KOPT-K1 (cell line): ENCODE results near the gene CADPS.

Source experiments
- H3K27ac ChIP-seq: fragments of 200-600 bp; sonication (generic); 2 replicates; pipeline ENCODE4 v1.5.1; 2016; ENCODE audit warnings: antibody characterized with exemption, mild to moderate bottlenecking, low read depth, low read length; ENCODE audit not compliant: poor library complexity, severe bottlenecking
- H3K36me3 ChIP-seq: fragments of 200-600 bp; sonication (generic); 2 replicates; pipeline ENCODE4 v1.5.1; 2017; ENCODE audit warnings: antibody characterized with exemption, mild to moderate bottlenecking, low read length, moderate library complexity; ENCODE audit not compliant: insufficient read depth
- H3K9me3 ChIP-seq: fragments of 200-600 bp; sonication (generic); 2 replicates; pipeline ENCODE4 v1.5.1; 2017; ENCODE audit warnings: antibody characterized with exemption, low read length, mild to moderate bottlenecking; ENCODE audit not compliant: insufficient read depth, poor library complexity, severe bottlenecking

CADPS gene

GRCh38 chr3:62647711-62648110 is 227.5 kb downstream of the CADPS start:
- Histone ChIP-seq H3K9me3 (no peaks in the 10 kb centered on the region), H3K27ac (no peak overlapping the region), H3K36me3 (no peaks in the 10 kb centered on the region)

DNA sequence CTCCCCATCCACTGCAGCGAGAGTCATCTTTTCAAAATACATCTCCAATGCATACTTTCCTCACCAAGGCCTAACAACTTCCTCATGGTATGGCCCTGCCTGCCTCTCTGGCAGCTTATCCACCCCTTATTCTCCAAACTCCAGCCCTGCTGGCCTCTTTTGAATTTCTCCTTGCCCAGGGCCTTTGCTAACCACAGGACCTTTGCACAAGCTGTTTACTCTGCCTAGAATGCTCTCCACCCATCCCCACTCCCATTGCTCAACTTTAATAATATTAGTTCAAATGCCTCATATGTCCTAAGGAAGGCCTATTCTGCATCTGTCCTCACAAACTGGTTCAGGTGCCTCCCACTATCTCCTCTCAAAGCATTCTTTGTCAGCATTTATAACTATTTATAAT is 230.7 kb downstream of the CADPS start:
- no peaks in the 10 kb centered on the region for H3K36me3 ChIP-seq
- H3K27ac ChIP-seq = no peak overlapping the region
- H3K9me3 ChIP-seq = no peaks in the 10 kb centered on the region

DNA sequence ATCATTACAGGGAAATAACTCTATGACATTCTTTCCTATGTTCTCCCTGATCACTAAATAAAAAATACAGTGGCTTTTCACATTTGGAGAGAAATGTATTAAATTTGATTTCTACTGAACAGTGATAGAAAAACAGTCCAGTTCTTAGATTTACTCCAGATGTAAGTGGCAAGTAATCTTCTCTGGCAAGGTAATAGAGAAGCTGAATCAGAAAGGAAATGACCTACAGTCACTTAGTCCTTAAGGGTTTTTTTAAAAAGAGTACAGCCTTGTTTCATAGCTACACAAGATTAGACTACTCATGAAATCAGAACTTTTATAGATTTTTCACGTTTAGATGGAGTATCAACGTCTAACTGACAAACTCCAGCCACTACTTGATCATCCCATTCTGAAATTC is 236.9 kb downstream of the CADPS start:
- Histone ChIP-seq H3K9me3 (no peaks in the 10 kb centered on the region), H3K27ac (no peak overlapping the region)

DNA sequence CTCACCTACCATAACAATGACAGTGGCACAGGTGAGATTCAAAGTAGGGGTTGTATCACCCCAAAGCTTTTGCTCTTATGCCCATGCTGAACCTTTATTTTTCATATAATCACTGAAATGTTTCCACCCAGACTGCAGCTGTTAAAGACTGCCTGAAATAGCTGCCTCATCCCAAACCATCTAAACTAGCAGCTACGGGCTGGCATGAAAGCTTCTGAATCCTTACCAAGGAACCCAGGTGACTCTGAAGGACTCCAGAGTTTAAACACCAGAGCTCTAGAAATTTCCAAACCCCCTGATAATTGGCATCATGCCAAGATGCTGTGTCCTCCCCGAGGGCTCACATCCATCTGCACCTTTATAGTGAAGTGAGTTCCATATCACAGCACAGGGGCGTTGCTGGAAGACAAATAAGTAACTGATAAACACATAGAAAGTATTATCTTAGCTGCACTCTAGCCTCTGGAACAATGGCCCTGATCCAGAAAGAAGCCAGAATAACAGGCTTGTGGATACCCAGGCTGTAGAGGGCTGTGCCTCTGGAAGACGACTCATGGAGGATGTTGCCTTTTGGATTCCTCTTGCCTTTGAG is 238.9 kb downstream of the CADPS start:
- Histone ChIP-seq H3K9me3 (no peaks in the 10 kb centered on the region), H3K36me3 (no peaks in the 10 kb centered on the region), H3K27ac (no peak overlapping the region)

More for the DNA sequence above, 236.9 kb downstream of the CADPS start:
- no peaks in the 10 kb centered on the region for H3K36me3 ChIP-seq

DNA sequence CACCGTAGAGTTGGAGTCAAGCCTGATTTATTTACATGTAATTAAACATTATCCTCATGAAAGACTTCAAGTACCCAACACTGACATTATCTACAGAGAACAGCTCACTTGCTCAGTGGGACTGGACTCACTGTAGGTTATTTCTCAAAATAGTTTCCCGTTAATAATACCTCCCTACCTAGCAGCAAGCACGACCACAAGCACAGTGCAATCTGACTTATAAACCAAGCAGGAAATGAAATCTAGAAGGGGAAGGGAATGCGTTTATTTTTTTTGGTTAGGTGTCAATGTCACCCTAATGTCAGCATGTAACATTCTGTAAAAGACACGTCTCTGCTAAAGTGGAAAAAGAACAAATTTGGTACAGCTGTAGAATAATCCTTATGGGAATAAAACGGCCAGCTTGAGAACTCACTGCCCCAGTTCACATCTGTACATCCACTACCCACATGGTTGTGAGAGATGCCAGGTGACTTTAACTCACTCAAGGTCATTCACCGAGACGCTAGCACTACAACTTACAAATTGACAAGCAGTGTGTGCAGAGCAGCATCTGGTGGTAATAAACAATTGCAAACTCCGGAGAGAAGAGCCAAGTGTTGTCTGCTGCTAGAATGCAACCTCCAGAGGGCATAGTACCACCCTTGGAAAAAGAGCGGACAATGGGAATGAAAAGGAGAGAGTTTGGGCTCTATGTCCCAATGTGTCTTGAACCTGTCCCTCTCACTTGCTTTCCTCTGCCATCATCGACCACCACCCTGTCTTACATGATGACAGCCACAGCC is 242.5 kb downstream of the CADPS start:
- H3K9me3 ChIP-seq = no peaks in the 10 kb centered on the region
- no peak overlapping the region for H3K27ac ChIP-seq
- no peaks in the 10 kb centered on the region for H3K36me3 ChIP-seq

DNA sequence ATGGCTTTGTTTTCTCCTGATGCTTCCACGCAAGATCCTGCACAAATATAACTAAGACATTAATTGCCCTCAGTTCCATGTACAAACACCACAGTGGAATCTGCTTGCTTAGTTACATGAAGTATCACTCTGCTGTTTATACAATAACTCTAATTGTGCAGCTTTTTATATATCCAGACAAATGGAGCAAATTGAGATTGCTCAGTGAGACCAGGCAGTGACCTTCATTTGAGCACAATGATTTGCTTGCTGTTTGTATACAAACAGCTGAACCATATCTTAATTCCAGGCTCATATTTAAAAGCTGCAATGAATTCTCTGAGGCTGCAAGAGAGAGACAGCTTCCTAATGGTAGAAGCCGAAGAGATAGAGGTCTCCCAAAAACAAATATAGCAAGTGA is 243.7 kb downstream of the CADPS start:
- Histone ChIP-seq H3K27ac (no peak overlapping the region), H3K36me3 (no peaks in the 10 kb centered on the region), H3K9me3 (no peaks in the 10 kb centered on the region)

DNA sequence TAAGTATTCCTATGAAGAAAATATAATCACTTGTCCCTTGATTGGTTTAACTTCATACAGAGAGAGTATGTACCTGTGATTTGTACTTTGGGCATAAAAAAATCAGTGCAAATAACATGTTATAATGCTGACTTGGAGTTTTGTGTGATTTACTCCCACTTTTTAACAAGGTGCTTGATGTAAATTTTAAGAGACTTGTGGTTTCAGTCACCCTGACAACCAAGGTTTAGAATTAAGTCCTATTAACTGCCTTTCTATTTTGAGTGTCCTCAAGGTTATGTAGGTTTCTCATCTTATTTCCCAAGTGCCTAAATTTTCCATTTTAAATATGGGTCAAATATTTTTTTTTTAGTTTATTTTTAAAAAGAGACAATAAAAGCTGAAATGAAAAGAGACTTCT is 244.6 kb downstream of the CADPS start:
- no peaks in the 10 kb centered on the region for H3K9me3 ChIP-seq
- H3K36me3 ChIP-seq = no peaks in the 10 kb centered on the region
- H3K27ac ChIP-seq = no peak overlapping the region

DNA sequence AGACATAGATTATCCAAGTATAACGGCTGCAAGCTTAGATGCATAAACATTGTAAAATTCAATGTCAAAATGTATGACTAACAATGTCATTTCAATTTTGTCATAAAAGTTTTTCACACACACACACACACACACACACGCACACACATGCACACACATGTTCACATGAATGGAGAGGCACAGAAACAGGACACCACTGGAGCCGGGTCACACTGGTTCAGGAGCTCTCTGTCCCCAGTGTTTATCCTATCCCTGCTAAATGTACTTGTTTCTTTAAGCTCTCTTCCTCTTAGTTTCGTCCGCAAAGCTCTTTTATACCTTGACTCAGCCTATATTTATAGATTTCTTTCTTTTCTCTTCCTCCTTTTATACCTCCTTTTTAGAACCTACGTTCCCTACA is 249.9 kb downstream of the CADPS start:
- Histone ChIP-seq H3K9me3 (no peaks in the 10 kb centered on the region), H3K27ac (no peak overlapping the region), H3K36me3 (no peaks in the 10 kb centered on the region)

DNA sequence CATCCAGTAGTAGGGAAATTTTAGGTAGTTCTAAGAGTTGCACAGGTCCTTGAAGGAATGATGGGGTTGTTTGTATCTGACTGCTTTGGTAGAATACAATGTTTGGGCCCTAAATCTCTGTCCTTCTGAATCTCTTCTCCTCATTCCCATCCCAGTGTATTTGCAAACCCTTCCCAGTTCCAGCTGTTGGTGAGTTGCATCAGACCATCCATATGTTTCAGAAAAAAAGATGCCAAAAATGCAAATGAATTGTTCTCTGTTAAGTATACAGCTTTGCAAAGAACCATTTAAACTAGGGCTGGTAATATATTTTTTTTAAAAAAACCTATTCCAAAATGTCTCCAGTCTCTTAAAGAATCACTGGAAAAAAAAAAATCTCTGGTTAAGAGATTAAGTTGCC is 251.0 kb downstream of the CADPS start:
- H3K36me3 ChIP-seq = no peaks in the 10 kb centered on the region
- no peaks in the 10 kb centered on the region for H3K9me3 ChIP-seq
- H3K27ac ChIP-seq = no peak overlapping the region

- H3K36me3 ChIP-seq = no peaks in the 10 kb centered on the region
- no peaks in the 10 kb centered on the region for H3K9me3 ChIP-seq
- H3K27ac ChIP-seq = no peak overlapping the region
These were observed 252.6 kb downstream of the CADPS start for GRCh38 chr3:62622553-62623174.

DNA sequence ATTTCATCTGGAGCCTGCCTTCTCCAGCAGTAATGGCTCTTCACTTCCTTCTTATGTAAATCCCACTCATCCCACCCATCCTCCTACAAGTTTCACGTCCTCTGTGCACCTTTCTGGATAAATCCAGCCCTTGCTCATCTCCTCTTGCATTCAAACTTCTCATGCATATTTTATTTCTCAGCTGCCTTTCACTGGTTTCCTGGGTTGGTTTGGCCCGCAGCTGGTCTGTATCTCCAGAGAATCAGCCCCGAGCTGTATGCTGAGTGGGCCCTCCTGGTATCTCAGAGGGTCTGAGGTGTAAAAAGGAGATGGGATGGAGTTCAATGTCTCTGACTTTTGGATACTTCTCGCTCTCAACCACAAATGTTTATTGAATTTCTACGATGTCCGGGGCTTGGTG is 253.3 kb downstream of the CADPS start:
- H3K36me3 ChIP-seq = no peaks in the 10 kb centered on the region
- no peak overlapping the region for H3K27ac ChIP-seq
- H3K9me3 ChIP-seq = no peaks in the 10 kb centered on the region

DNA sequence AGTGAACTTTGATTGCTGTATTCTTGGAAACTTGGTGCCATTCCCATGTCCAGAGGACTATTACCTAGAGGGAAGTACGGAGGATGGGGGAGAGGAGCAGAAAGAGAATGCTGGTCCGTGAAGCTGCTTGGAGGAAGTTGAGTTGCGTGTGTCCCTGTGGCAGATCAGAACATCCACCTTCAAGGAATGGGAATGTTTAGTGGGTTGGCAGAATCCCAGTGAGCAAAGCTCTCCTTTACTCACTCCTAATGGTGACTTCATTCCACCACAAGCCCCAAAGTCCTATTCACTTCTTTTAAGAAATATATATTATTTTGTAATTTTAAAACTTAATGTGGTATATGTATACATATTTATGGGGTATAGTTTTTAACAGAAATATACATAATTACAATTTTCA is 254.0 kb downstream of the CADPS start:
- Histone ChIP-seq H3K9me3 (no peaks in the 10 kb centered on the region), H3K36me3 (no peaks in the 10 kb centered on the region), H3K27ac (no peak overlapping the region)

DNA sequence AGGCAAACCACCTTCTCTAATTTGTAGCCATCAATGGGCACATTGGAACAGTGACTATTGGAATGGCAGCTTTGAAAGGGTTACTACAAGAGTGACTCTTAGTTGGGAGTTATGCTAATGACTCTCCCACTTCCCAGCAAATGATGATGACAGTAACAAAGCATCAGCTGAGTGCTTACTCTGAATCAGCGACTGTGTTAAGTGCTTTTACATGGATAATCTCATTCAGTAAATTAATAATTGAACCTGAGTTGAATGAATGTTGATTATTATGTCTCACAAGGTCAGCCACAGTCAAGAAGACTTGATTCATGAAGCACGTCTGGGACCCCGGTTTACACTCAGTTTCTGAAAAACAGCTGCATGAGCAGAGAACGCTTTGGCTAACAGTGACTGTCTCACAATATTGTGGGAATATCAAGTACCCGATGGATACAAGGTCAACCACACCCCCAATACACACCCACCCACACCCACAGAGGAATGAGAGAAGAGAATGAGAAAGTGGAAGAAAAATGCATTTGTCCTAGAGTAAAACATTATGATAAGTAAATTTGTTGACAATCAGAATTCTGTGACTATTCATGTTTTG is 259.9 kb downstream of the CADPS start:
- Histone ChIP-seq H3K27ac (no peak overlapping the region), H3K36me3 (no peaks in the 10 kb centered on the region), H3K9me3 (no peaks in the 10 kb centered on the region)

DNA sequence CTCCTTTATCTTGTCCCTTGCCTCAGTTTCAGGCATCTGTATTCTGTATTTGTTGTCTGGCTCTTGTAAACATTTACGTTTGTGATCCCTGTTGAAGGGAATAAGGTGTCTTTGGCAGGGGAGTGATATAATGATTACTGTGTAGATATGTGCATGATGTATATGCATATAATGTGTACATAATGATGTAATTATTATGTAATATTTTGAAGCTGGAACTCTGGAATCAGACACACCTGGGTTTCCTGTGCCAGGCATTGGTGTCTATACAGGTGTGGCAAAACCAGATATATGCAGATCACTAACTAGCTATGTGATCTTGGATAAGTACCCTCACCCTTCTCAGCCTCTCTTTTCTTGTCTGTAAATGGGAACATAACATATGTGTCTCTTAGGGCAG is 260.7 kb downstream of the CADPS start:
- H3K9me3 ChIP-seq = no peaks in the 10 kb centered on the region
- H3K36me3 ChIP-seq = no peaks in the 10 kb centered on the region
- H3K27ac ChIP-seq = no peak overlapping the region

DNA sequence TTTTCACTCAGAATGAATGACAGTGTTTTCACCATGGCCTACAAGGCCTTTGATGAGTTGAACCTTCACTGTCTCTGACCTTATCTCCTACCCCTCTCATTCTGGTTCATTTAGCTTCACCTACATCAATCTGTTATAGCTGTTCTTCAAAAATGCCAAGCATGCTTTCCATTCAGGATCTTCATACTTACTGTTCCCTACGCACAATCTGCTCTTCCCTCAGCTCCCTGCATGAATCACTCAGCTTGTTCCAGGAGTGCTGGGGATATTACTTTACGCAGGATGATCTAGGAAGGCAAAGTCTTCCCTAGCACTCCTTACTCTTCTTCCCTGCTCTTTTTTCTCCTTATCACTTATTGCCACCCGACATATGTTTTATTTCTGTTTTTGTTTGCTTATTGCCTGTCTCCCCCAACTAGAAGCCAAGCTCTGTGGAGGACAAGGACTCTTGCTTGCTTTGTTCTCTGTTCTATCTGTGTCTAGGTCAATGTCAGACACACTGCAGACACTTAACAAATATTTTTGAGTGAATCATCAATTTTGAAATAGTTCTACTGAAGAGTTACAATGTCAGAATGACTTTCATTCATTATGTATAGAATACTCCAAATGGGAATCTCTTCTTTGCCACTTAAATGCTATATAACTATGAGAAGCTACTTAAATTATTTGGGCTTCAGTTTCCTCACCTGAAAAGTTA is 263.5 kb downstream of the CADPS start:
- Histone ChIP-seq H3K9me3 (no peaks in the 10 kb centered on the region), H3K36me3 (no peaks in the 10 kb centered on the region), H3K27ac (no peak overlapping the region)
